HG02938 (cell line): ENCODE data around the gene CNOT2.

Experiments used
- ATAC-seq: cut with Tn5 transposase; IDR thresholded peaks from one replicate; pipeline ENCODE4 v1.9.1; 2021; ENCODE audit warnings: mild to moderate bottlenecking, moderate library complexity; ENCODE audit not compliant: unreplicated experiment

CNOT2 gene

GRCh38 chr12:70403826-70404225 is 160.6 kb downstream of the CNOT2 start:
- no peak for ATAC-seq
